ENCODE data around the gene CPSF3. TPM values are rescaled to one million over a fixed set of nuclear protein-coding genes. Genes with fewer than 3 reads are reported as not detected.
"Not testable (repeated sequence)": the region's sequence is repeated elsewhere in the genome, so short reads cannot be mapped to it uniquely, and the experiment has no call there.

Gene CPSF3
- total and polyA plus RNA-seq, 11 donors: 12.0 to 27.5 (median 18.3) TPM

DNA sequence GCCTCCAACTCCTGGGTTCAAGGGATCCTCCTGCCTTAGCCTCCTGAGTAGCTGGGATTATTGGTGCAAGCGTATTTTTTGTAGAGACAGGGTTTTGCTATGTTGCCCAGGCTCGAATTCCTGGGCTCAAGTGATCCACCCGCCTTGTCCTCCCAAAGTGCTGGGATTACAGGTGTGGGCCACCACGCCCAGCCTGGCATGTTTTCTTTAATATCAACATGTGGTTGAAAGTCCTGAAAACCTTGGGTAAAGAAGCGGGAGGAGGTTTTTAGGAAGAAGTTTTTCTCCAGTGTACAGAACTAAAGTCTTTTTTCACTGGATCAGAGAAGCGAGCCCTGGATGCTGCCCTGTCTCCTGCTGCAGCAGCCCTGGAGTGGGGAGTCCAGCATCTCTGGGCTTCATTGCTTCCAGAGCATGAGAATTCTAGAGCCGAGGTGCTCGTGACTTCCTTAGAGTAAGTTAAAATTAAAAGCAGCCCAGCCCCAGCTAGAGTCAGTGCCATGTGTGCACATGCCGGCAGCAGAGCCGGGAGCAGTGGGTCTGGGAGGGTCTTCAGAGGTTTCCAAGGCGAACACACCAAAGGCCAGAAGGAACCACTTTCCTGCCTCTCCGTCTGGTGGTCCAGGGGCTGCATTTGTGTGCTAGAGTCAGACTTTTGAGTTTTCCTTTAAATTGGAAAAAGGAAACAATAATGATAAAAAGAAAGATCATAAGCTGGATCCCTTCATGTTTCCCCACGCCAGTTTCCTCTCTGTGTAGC, 31.3 kb upstream of the CPSF3 start:
- ATAC-seq: no peak
- no peaks in the 10 kb centered on the region for H3K27me3 ChIP-seq
- no peak for TF ChIP-seq POLR2A (IDR thresholded peaks at IDR 0.05)
- no peak for TF ChIP-seq CTCF (IDR thresholded peaks at IDR 0.05)
- peaks cover 0 to 25% (median 18%) of the 10 kb centered on the region in 12 donors for H3K4me1 ChIP-seq
- intact Hi-C loops (cut with DNase I): no loop called here
- peak overlapping the region in 11 of 12 donors; percentile 0 to 78 (median 64) for H3K27ac ChIP-seq
- H3K36me3 ChIP-seq: peaks cover 0 to 87% (median 49%) of the 10 kb centered on the region in 9 donors
- no peak overlapping the region for H3K4me3 ChIP-seq
- no peak for DNase-seq
- no peaks in the 10 kb centered on the region for H3K9me3 ChIP-seq
- 81 to 88% (median 84%) methylated on average over 13 of the region's 13 CpGs for WGBS, 4 donors

DNA sequence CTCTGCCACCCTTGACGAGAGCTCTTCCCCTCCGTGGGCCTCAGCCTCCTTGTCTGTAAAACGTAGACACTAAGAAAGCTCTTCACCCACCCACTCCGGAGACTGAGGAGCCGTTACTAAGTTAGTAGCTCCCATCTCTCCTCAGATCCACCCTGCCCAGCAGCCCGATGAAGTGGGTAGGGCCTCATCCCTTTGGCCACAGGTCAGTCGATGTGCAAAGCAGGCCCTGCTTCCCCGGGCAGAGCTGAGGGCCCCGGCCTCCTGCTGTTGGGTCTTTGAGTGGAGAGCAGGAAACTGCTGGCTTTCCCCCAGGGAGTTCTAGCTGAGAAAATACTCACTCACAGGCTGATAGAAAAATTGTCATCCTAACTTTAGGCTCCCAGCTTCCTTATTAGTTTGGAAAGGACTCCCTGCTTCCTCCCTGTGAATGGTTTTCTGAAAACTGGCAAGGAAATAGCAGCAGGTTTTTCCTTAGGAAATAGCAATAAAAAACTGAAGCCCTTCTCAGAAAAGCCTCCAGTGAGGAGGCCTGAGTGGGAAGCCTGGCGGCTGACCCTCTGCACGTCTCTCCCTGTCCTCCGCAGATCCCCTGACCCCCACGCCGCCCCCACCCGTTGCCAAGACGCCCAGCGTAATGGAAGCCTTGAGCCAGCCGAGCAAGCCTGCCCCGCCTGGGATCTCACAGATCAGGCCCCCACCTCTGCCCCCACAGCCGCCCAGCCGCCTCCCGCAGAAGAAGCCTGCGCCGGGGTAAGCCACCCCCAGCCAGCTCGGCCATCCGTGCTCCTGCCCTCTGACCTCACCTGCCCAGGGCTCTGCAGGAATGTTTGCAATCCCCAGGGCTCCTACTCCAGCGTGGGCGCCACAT, 30.3 kb upstream of the CPSF3 start:
- peaks cover 0 to 22% (median 18%) of the 10 kb centered on the region in 12 donors for H3K4me1 ChIP-seq
- H3K36me3 ChIP-seq: peaks cover 0 to 84% (median 44%) of the 10 kb centered on the region in 9 donors
- H3K9me3 ChIP-seq: no peaks in the 10 kb centered on the region
- no peak overlapping the region for H3K4me3 ChIP-seq
- H3K27me3 ChIP-seq: no peaks in the 10 kb centered on the region
- TF ChIP-seq CTCF (IDR thresholded peaks at IDR 0.05): no peak
- TF ChIP-seq POLR2A (IDR thresholded peaks at IDR 0.05): no peak
- peak overlapping the region; percentile 0 to 78 (median 63) for H3K27ac ChIP-seq
- intact Hi-C loops (cut with DNase I): no loop called here
- WGBS, 4 donors: 55 to 66% (median 59%) methylated on average over 22 to 28 of the region's 28 CpGs
- ATAC-seq (peak in 3 of 4 donors; percentile 57 to 66 (median 59)), DNase-seq (peak in 4 of 5 donors; percentile 46 to 74 (median 56))

DNA sequence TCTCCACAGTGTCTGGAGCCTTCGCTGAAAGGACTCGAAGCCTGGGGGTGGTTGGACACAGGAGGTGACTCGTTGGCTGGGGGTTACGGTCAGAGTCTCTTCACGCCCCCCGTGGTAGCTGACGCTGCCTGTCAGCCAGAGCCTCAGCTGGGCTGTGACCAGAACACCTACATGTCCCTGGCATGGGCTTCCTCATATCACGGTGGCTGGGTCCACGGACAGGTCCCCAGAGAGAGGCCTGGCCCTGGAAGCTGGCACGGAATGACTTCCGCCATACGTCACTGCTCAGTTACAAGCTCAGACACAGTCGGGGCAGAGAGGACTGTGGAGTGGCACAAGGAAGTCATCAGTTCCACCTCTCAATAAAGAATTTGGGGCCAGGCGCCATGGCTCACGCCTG, 28.6 kb upstream of the CPSF3 start:
- H3K27ac ChIP-seq: no peak overlapping the region
- no peak for DNase-seq
- H3K36me3 ChIP-seq: peaks cover 0 to 68% (median 35%) of the 10 kb centered on the region in 9 donors
- ATAC-seq: no peak
- TF ChIP-seq CTCF (IDR thresholded peaks at IDR 0.05) (no peak), POLR2A (IDR thresholded peaks at IDR 0.05) (no peak)
- no peaks in the 10 kb centered on the region for H3K27me3 ChIP-seq
- no peak overlapping the region for H3K4me3 ChIP-seq
- intact Hi-C loops (cut with DNase I): no loop called here
- H3K4me1 ChIP-seq: peaks cover 0 to 36% (median 20%) of the 10 kb centered on the region in 12 donors
- no peaks in the 10 kb centered on the region for H3K9me3 ChIP-seq
- WGBS, 4 donors: 91 to 94% (median 92%) methylated on average over 15 of the region's 15 CpGs

DNA sequence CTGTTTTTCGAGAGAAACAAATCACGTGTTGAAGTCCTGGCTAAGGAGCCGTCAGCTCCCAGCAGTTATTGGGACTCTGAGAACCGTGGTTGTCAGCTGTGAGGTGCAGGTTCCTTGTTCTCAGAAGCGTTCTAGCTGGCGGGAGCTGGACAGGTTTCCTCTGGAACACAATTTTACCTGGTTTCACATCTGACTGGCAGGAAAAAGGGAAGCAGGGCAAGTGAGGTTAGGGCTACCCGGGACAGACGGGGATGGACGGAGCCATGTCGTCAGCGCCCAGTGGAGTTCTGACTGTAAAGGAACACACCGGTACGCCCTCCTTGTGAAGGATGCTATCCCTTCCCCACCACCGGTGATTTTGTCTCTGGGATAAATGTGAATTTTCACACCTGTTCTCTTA, 26.3 kb upstream of the CPSF3 start:
- Histone ChIP-seq H3K27me3 (no peaks in the 10 kb centered on the region), H3K4me1 (peaks cover 0 to 32% (median 17%) of the 10 kb centered on the region in 12 donors), H3K9me3 (no peaks in the 10 kb centered on the region), H3K4me3 (no peak overlapping the region), H3K36me3 (peaks cover 0 to 63% (median 41%) of the 10 kb centered on the region in 9 donors), H3K27ac (peak overlapping the region in 1 of 12 donors; percentile 12)
- ATAC-seq: no peak
- DNase-seq: no peak
- WGBS, 4 donors: 92 to 96% (median 95%) methylated on average over 14 of the region's 14 CpGs
- TF ChIP-seq POLR2A (IDR thresholded peaks at IDR 0.05): no peak
- no peak for TF ChIP-seq CTCF (IDR thresholded peaks at IDR 0.05)
- intact Hi-C loops (cut with DNase I): no loop called here

DNA sequence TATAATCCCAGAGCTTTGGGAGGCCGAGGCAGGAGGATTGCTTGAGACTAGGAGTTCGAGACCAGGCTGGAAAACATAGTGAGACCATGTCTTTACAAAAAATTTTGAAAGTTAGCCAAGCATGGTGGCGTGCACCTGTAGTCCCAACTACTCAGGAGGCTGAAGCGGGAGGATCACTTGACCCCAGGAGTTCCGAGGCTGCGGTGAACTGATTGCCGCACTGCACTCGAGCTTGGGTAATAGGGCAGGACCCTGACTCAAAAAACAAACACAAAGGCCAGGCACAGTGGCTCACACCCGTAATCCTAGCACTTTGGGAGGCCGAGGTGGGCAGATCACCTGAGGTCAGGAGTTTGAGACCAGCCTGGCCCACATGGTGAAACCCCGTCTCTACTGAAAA, 25.2 kb upstream of the CPSF3 start:
- H3K27ac ChIP-seq: peak overlapping the region in 7 of 12 donors; percentile 14 to 69 (median 62)
- peaks cover 0 to 70% (median 52%) of the 10 kb centered on the region in 9 donors for H3K36me3 ChIP-seq
- H3K27me3 ChIP-seq; intact Hi-C loops (cut with DNase I); H3K4me3 ChIP-seq; DNase-seq; ATAC-seq; H3K9me3 ChIP-seq: not testable (repeated sequence)
- H3K4me1 ChIP-seq: peaks cover 0 to 21% (median 8%) of the 10 kb centered on the region in 12 donors
- 94 to 99% (median 97%) methylated on average over 11 of the region's 11 CpGs for WGBS, 4 donors
